Upper lobe of left lung (tissue), 4 donors: ENCODE results near the gene CCDC112.

ENCODE experiments used
- EP300 ChIP-seq, 4 donors: sonication (generic); formaldehyde crosslinking; IDR thresholded peaks; one replicate each; pipeline ENCODE4 v1.5.1; 2017; ENCODE audit warnings: antibody characterized with exemption in 4 of 4, control low read depth in 2 of 4
- POLR2AphosphoS5 ChIP-seq, 2 donors: sonication (generic); formaldehyde crosslinking; IDR thresholded peaks; one replicate each; pipeline ENCODE4 v1.5.1; 2017; ENCODE audit warnings: antibody characterized with exemption in 2 of 2
- TF ChIP-seq, protein P1 (sequence below), 6 experiments: fragments of 450-650 bp in 4 of 6; fragments of 200-600 bp in 2 of 6; sonication (generic) in 2 of 6; IDR thresholded peaks; one replicate each; pipeline ENCODE4 v1.5.1; 2016 to 2019; ENCODE audit warnings: antibody characterized with exemption in 6 of 6

DNA sequence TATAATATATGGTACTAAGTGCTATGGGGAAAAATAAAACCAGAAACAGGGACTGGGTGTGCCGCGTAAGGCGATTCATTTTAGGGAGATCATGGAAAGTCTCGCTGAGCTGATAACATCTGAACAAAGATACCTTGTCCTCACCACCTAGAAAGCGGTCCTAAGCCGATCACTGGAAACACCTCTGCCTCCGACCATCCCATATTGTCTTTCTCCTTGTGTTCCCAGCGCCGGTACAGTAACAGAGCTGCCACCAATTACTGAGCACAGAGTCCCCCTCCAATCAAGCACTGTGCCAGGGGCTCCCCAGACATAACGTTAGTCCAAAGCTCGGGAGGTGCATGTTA is 704 bp downstream of the CCDC112 start:
- no peak for TF ChIP-seq EP300 (IDR thresholded peaks at IDR 0.05)
- TF ChIP-seq, protein P1, sequence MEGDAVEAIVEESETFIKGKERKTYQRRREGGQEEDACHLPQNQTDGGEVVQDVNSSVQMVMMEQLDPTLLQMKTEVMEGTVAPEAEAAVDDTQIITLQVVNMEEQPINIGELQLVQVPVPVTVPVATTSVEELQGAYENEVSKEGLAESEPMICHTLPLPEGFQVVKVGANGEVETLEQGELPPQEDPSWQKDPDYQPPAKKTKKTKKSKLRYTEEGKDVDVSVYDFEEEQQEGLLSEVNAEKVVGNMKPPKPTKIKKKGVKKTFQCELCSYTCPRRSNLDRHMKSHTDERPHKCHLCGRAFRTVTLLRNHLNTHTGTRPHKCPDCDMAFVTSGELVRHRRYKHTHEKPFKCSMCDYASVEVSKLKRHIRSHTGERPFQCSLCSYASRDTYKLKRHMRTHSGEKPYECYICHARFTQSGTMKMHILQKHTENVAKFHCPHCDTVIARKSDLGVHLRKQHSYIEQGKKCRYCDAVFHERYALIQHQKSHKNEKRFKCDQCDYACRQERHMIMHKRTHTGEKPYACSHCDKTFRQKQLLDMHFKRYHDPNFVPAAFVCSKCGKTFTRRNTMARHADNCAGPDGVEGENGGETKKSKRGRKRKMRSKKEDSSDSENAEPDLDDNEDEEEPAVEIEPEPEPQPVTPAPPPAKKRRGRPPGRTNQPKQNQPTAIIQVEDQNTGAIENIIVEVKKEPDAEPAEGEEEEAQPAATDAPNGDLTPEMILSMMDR (IDR thresholded peaks at IDR 0.05) = no peak
- TF ChIP-seq POLR2AphosphoS5 (IDR thresholded peaks at IDR 0.05) = no peak
